HepG2 (cell line): ENCODE data around the gene PCNT. TPM values are rescaled to one million over a fixed set of nuclear protein-coding genes. Genes with fewer than 3 reads are reported as not detected.

Experiments used
- AKAP8 ChIP-seq: sonication (generic); formaldehyde crosslinking; IDR thresholded peaks from 2 replicates; pipeline ENCODE4 v1.5.1; 2020; ENCODE audit warnings: mild to moderate bottlenecking, missing genetic modification reagents
- PITX1 ChIP-seq: sonication (generic); formaldehyde crosslinking; IDR thresholded peaks from 2 replicates; pipeline ENCODE4 v1.5.1; 2020; ENCODE audit warnings: mild to moderate bottlenecking, missing genetic modification reagents
- POLR2AphosphoS2 ChIP-seq: IDR thresholded peaks from 2 replicates; pipeline ENCODE4 v1.6.1; 2011; ENCODE audit warnings: low read depth, low read length, improper control_type of control experiment
- POLR2G ChIP-seq: fragments of 200-400 bp; formaldehyde crosslinking; IDR thresholded peaks from 2 replicates; pipeline ENCODE4 v1.6.1; 2018; ENCODE audit warnings: mild to moderate bottlenecking, low read depth, low read length, moderate library complexity
- SSRP1 ChIP-seq: IDR thresholded peaks from 2 replicates; pipeline ENCODE4 v1.6.1; 2016; ENCODE audit warnings: control low read depth
- ZBTB7A ChIP-seq: sonication (generic); formaldehyde crosslinking; IDR thresholded peaks from 2 replicates; pipeline ENCODE4 v1.8.0; 2022; ENCODE audit warnings: mild to moderate bottlenecking, missing genetic modification reagents
- ZFP36L1 ChIP-seq: sonication (generic); formaldehyde crosslinking; IDR thresholded peaks from 2 replicates; pipeline ENCODE4 v1.8.0; 2022; ENCODE audit warnings: mild to moderate bottlenecking, missing genetic modification reagents, moderate library complexity
- ZNF263 ChIP-seq: sonication (generic); formaldehyde crosslinking; IDR thresholded peaks from 2 replicates; pipeline ENCODE4 v1.4.0; 2020; ENCODE audit warnings: missing genetic modification reagents
- ZNF510 ChIP-seq: sonication (generic); formaldehyde crosslinking; IDR thresholded peaks from 2 replicates; pipeline ENCODE4 v1.4.0; 2020; ENCODE audit warnings: low read depth, mild to moderate bottlenecking, missing genetic modification reagents
- ZNF564 ChIP-seq: sonication (generic); formaldehyde crosslinking; IDR thresholded peaks from 2 replicates; pipeline ENCODE4 v1.8.1; 2023; ENCODE audit warnings: mild to moderate bottlenecking, missing genetic modification reagents
- polyA plus RNA-seq, 8 experiments: library from polyadenylated mRNA; depleted of rRNA in 3 of 8; stranded (reverse) in 7 of 8; unstranded in 1 of 8; fragments of >200 nt; fragmentation: Illumina TruSeq in 4 of 8; extraction: Trizol in 4 of 8; gene quantifications; 2 replicates each; pipeline versions ENCODE4 v1.2.1 to v1.2.3, GENCODE V29; 2011 to 2016; ENCODE audit warnings: low read depth in 4 of 8, missing spikeins in 1 of 8, mixed read lengths in 1 of 8; ENCODE audit not compliant: insufficient read depth in 1 of 8
- total RNA-seq, 5 experiments: library from RNA; depleted of rRNA; stranded (reverse); fragments of >200 nt; fragmentation: Illumina TruSeq; extraction: Trizol; gene quantifications; 2 replicates each; pipeline ENCODE4 v1.2.3, GENCODE V29; 2016; ENCODE audit warnings: low read depth in 1 of 5
- TF ChIP-seq, protein P1 (sequence below): sonication (generic); formaldehyde crosslinking; IDR thresholded peaks from 2 replicates; pipeline ENCODE4; 2020; ENCODE audit warnings: missing genetic modification reagents, mild to moderate bottlenecking, borderline replicate concordance
- TF ChIP-seq, protein P2 (sequence below): sonication (generic); formaldehyde crosslinking; IDR thresholded peaks from 2 replicates; pipeline ENCODE4 v1.5.1; 2020; ENCODE audit warnings: mild to moderate bottlenecking, missing genetic modification reagents, moderate library complexity
- TF ChIP-seq, protein P3 (sequence below): sonication (generic); formaldehyde crosslinking; conservative IDR thresholded peaks from 2 replicates; pipeline ENCODE4 v1.4.0; 2020; ENCODE audit warnings: missing genetic modification reagents
- TF ChIP-seq, protein P4 (sequence below): sonication (generic); formaldehyde crosslinking; IDR thresholded peaks from 2 replicates; pipeline ENCODE4 v1.5.1; 2020; ENCODE audit warnings: mild to moderate bottlenecking, missing genetic modification reagents, moderate library complexity

The PCNT gene
- total and polyA plus RNA-seq, 2 of the 13 experiments (the other 11 are each of a cell fraction or from before 2014, with no cell fraction given), result 5.6 to 12.4 TPM

DNA sequence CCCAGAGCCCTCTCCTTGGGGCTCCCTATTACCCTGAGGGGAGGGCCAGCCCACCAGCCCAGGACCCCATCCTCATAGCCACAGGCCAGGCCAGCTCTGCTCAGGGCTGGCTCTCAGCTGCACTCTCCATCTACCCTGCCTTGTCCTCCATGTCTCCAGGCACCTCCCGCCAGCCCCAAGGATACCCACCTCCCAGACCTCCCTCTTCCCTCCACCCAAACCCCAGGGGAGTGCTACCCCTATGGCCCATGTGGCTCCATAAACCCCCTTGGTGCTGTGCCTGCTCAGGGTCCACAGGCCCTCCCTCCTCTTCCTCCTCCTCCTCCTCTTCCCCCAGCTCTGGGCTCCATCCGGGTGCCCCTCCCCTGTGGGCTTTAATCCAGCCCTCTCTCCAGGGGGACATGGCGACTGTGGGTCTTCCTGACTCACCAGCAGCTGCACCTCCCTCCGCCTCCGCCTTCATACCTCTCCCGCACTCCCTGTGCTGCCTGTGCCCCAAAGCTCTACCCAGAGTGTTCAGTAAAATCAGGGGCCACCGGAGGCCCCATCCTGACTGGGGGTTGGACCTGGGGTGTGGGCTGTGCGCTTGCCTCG, 28.7 kb upstream of the PCNT start (continued):
- TF ChIP-seq, protein P1, sequence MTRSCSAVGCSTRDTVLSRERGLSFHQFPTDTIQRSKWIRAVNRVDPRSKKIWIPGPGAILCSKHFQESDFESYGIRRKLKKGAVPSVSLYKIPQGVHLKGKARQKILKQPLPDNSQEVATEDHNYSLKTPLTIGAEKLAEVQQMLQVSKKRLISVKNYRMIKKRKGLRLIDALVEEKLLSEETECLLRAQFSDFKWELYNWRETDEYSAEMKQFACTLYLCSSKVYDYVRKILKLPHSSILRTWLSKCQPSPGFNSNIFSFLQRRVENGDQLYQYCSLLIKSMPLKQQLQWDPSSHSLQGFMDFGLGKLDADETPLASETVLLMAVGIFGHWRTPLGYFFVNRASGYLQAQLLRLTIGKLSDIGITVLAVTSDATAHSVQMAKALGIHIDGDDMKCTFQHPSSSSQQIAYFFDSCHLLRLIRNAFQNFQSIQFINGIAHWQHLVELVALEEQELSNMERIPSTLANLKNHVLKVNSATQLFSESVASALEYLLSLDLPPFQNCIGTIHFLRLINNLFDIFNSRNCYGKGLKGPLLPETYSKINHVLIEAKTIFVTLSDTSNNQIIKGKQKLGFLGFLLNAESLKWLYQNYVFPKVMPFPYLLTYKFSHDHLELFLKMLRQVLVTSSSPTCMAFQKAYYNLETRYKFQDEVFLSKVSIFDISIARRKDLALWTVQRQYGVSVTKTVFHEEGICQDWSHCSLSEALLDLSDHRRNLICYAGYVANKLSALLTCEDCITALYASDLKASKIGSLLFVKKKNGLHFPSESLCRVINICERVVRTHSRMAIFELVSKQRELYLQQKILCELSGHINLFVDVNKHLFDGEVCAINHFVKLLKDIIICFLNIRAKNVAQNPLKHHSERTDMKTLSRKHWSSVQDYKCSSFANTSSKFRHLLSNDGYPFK, result peak; percentile 25; the same call in 1 of the 2 replicates
- TF ChIP-seq ZNF510 (CRISPR knock-in tag) (no peak), ZNF263 (CRISPR knock-in tag) (peak; percentile 35), PITX1 (CRISPR knock-in tag) (peak; percentile 48; the same call in 1 of the 2 replicates), POLR2G (peak; percentile 55), SSRP1 (CRISPR knock-in tag) (0 out of 2 replicates have a peak, but pooled peaks have one; percentile 35), ZBTB7A (CRISPR knock-in tag) (0 out of 2 replicates have a peak, but pooled peaks have one; percentile 1), AKAP8 (peak; percentile 8; the same call in 1 of the 2 replicates), POLR2AphosphoS2 (no peak), ZFP36L1 (CRISPR knock-in tag) (no peak), ZNF564 (CRISPR knock-in tag) (0 out of 2 replicates have a peak, but pooled peaks have one; percentile 7)
- TF ChIP-seq, protein P2, sequence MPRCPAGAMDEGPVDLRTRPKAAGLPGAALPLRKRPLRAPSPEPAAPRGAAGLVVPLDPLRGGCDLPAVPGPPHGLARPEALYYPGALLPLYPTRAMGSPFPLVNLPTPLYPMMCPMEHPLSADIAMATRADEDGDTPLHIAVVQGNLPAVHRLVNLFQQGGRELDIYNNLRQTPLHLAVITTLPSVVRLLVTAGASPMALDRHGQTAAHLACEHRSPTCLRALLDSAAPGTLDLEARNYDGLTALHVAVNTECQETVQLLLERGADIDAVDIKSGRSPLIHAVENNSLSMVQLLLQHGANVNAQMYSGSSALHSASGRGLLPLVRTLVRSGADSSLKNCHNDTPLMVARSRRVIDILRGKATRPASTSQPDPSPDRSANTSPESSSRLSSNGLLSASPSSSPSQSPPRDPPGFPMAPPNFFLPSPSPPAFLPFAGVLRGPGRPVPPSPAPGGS, result 0 out of 2 replicates have a peak, but pooled peaks have one; percentile 51
- TF ChIP-seq, protein P3, sequence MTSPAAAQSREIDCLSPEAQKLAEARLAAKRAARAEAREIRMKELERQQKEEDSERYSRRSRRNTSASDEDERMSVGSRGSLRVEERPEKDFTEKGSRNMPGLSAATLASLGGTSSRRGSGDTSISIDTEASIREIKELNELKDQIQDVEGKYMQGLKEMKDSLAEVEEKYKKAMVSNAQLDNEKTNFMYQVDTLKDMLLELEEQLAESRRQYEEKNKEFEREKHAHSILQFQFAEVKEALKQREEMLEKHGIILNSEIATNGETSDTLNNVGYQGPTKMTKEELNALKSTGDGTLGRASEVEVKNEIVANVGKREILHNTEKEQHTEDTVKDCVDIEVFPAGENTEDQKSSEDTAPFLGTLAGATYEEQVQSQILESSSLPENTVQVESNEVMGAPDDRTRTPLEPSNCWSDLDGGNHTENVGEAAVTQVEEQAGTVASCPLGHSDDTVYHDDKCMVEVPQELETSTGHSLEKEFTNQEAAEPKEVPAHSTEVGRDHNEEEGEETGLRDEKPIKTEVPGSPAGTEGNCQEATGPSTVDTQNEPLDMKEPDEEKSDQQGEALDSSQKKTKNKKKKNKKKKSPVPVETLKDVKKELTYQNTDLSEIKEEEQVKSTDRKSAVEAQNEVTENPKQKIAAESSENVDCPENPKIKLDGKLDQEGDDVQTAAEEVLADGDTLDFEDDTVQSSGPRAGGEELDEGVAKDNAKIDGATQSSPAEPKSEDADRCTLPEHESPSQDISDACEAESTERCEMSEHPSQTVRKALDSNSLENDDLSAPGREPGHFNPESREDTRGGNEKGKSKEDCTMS, result no peak
- TF ChIP-seq, protein P4, sequence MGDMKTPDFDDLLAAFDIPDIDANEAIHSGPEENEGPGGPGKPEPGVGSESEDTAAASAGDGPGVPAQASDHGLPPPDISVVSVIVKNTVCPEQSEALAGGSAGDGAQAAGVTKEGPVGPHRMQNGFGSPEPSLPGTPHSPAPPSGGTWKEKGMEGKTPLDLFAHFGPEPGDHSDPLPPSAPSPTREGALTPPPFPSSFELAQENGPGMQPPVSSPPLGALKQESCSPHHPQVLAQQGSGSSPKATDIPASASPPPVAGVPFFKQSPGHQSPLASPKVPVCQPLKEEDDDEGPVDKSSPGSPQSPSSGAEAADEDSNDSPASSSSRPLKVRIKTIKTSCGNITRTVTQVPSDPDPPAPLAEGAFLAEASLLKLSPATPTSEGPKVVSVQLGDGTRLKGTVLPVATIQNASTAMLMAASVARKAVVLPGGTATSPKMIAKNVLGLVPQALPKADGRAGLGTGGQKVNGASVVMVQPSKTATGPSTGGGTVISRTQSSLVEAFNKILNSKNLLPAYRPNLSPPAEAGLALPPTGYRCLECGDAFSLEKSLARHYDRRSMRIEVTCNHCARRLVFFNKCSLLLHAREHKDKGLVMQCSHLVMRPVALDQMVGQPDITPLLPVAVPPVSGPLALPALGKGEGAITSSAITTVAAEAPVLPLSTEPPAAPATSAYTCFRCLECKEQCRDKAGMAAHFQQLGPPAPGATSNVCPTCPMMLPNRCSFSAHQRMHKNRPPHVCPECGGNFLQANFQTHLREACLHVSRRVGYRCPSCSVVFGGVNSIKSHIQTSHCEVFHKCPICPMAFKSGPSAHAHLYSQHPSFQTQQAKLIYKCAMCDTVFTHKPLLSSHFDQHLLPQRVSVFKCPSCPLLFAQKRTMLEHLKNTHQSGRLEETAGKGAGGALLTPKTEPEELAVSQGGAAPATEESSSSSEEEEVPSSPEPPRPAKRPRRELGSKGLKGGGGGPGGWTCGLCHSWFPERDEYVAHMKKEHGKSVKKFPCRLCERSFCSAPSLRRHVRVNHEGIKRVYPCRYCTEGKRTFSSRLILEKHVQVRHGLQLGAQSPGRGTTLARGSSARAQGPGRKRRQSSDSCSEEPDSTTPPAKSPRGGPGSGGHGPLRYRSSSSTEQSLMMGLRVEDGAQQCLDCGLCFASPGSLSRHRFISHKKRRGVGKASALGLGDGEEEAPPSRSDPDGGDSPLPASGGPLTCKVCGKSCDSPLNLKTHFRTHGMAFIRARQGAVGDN, result peak; percentile 50
- TF ChIP-seq, all 625 proteins: peak for 18
